H1 (cell line): ENCODE data around the gene OMA1. TPM values are rescaled to one million over a fixed set of nuclear protein-coding genes. Genes with fewer than 3 reads are reported as not detected.
A peak's percentile ranks its signal among the peaks of the same experiment; 100 is the strongest.

Source experiments
- CTCF ChIA-PET: fragments of 300-600 bp; sonication (Branson Sonifier 250); formaldehyde crosslinking; loops from one replicate; lab custom pipeline; 2021; ENCODE audit not compliant: partially characterized antibody; lab: Charles Lee
- POLR2A ChIA-PET: fragments of 300-600 bp; sonication (Branson Sonifier 250); formaldehyde crosslinking; loops from one replicate; lab custom pipeline; 2021; ENCODE audit warnings: inconsistent platforms; ENCODE audit not compliant: partially characterized antibody; lab: Charles Lee
- DNase-seq, 2 experiments: peaks; one replicate each; pipeline versions ENCODE4 v3.0.0 to v3.0.0-alpha.2; 2010 to 2022; ENCODE audit warnings: low spot score in 2 of 2, low read depth in 1 of 2, mixed read lengths in 1 of 2
- FAIRE-seq: peaks from 2 replicates; lab custom pipeline; 2011; peaks lifted over from hg19 to GRCh38; lab: Jason Lieb, UNC
- H2AFZ ChIP-seq: 2 replicates; pipeline ENCODE4 v1.8.1; 2012; ENCODE audit warnings: low read length, inconsistent platforms
- H2AK5ac ChIP-seq: 2 replicates; pipeline ENCODE4 v1.6.1; 2013; ENCODE audit warnings: low read depth, low read length
- H2BK120ac ChIP-seq: replicated peaks from 2 replicates; pipeline ENCODE3; 2013; ENCODE audit warnings: low read depth, low read length, inconsistent platforms
- H2BK12ac ChIP-seq: 2 replicates; pipeline ENCODE4 v1.6.1; 2013; ENCODE audit warnings: low read depth, low read length
- H2BK15ac ChIP-seq: 2 replicates; pipeline ENCODE4 v1.6.1; 2013; ENCODE audit warnings: low read length
- H2BK20ac ChIP-seq: 2 replicates; pipeline ENCODE4 v1.6.1; 2013; ENCODE audit warnings: low read length
- H2BK5ac ChIP-seq: 2 replicates; pipeline ENCODE4 v1.6.1; 2013; ENCODE audit warnings: low read depth, low read length
- H3K14ac ChIP-seq: 2 replicates; pipeline ENCODE4 v1.6.1; 2013; ENCODE audit warnings: inconsistent platforms; ENCODE audit not compliant: insufficient read length
- H3K18ac ChIP-seq: 2 replicates; pipeline ENCODE4 v1.6.1; 2013; ENCODE audit warnings: low read length; ENCODE audit errors: extremely low read depth
- H3K23ac ChIP-seq: 2 replicates; pipeline ENCODE4 v1.6.1; 2013; ENCODE audit warnings: inconsistent platforms; ENCODE audit not compliant: insufficient read length
- H3K23me2 ChIP-seq: 2 replicates; pipeline ENCODE4 v1.6.1; 2013; ENCODE audit warnings: low read depth, low read length
- H3K27ac ChIP-seq: 2 replicates; pipeline ENCODE4 v1.6.1; 2011; ENCODE audit warnings: low read depth, low read length, inconsistent platforms
- H3K27me3 ChIP-seq, 4 experiments: replicated peaks in 1 of 4; 1 replicate in 1 of 4; 2 replicates in 3 of 4; pipeline versions ENCODE4 v1.6.1 to v1.8.1; 2011 to 2013; ENCODE audit warnings: low read length in 3 of 4, mild to moderate bottlenecking in 3 of 4, inconsistent platforms in 2 of 4, mixed read lengths in 2 of 4, moderate library complexity in 1 of 4; ENCODE audit not compliant: control insufficient read depth in 3 of 4, insufficient read depth in 3 of 4; ENCODE audit errors: extremely low read depth in 1 of 4
- H3K36me3 ChIP-seq, 4 experiments: 2 replicates each; pipeline versions ENCODE4 v1.6.1 to v1.8.1; 2011 to 2013; ENCODE audit warnings: mild to moderate bottlenecking in 4 of 4, low read length in 3 of 4, moderate library complexity in 2 of 4, control low read depth in 1 of 4, inconsistent platforms in 1 of 4; ENCODE audit not compliant: insufficient read depth in 4 of 4, control insufficient read depth in 2 of 4
- H3K4ac ChIP-seq: replicated peaks from 2 replicates; pipeline ENCODE3; 2013; ENCODE audit warnings: low read length, low read depth, mixed read lengths, inconsistent platforms; ENCODE audit not compliant: insufficient read length
- H3K4me1 ChIP-seq, 4 experiments: replicated peaks in 1 of 4; 1 replicate in 1 of 4; 2 replicates in 3 of 4; pipeline versions ENCODE4 v1.6.1 to v1.8.1; 2011 to 2013; ENCODE audit warnings: low read length in 3 of 4, inconsistent platforms in 2 of 4, mixed read lengths in 1 of 4; ENCODE audit not compliant: insufficient read depth in 4 of 4, control insufficient read depth in 3 of 4
- H3K4me2 ChIP-seq, 2 experiments: 2 replicates each; pipeline versions ENCODE4 v1.6.1 to v1.8.1; 2011 to 2013; ENCODE audit warnings: low read depth in 2 of 2, low read length in 2 of 2, control low read depth in 1 of 2, inconsistent platforms in 1 of 2, mild to moderate bottlenecking in 1 of 2; ENCODE audit not compliant: insufficient read depth in 1 of 2
- H3K4me3 ChIP-seq, 4 experiments: fragments of 200-600, 300-600 bp in 1 of 4; sonication (generic), shearing (Covaris generic), sonication (Bioruptor Twin) in 1 of 4; 2 replicates each; pipeline versions ENCODE4 v1.5.1 to v1.8.1; 2011 to 2016; ENCODE audit warnings: low read length in 4 of 4, low read depth in 3 of 4, control low read depth in 2 of 4, inconsistent platforms in 2 of 4, mild to moderate bottlenecking in 2 of 4, mixed read lengths in 1 of 4, moderate library complexity in 1 of 4; ENCODE audit not compliant: insufficient read depth in 2 of 4; ENCODE audit errors: extremely low read depth in 1 of 4
- H3K56ac ChIP-seq: replicated peaks from 2 replicates; pipeline ENCODE3; 2013; ENCODE audit warnings: low read depth, mild to moderate bottlenecking, mixed read lengths, low read length, inconsistent platforms; ENCODE audit not compliant: insufficient read length
- H3K79me1 ChIP-seq: 2 replicates; pipeline ENCODE4 v1.6.1; 2013; ENCODE audit warnings: low read depth, low read length, control low read depth
- H3K79me2 ChIP-seq, 2 experiments: 2 replicates each; pipeline versions ENCODE4 v1.6.1 to v1.8.1; 2012 to 2013; ENCODE audit warnings: low read length in 2 of 2, mild to moderate bottlenecking in 2 of 2, inconsistent platforms in 1 of 2; ENCODE audit not compliant: insufficient read depth in 2 of 2, control insufficient read depth in 1 of 2
- H3K9ac ChIP-seq, 4 experiments: replicated peaks in 1 of 4; 1 replicate in 1 of 4; 2 replicates in 3 of 4; pipeline versions ENCODE4 v1.6.1 to v1.8.1; 2011 to 2013; ENCODE audit warnings: low read depth in 3 of 4, low read length in 3 of 4, control low read depth in 2 of 4, mild to moderate bottlenecking in 2 of 4, moderate library complexity in 2 of 4, inconsistent platforms in 1 of 4; ENCODE audit errors: extremely low read depth in 1 of 4
- H3K9me3 ChIP-seq, 2 experiments: 2 replicates each; pipeline versions ENCODE4 v1.6.1 to v1.8.1; 2012 to 2013; ENCODE audit warnings: mild to moderate bottlenecking in 2 of 2, moderate library complexity in 2 of 2, control low read depth in 1 of 2, inconsistent platforms in 1 of 2, low read depth in 1 of 2, low read length in 1 of 2, mixed read lengths in 1 of 2; ENCODE audit not compliant: insufficient read depth in 2 of 2
- H4K20me1 ChIP-seq, 2 experiments: replicated peaks in 1 of 2; 2 replicates each; pipeline versions ENCODE3 to v1.8.1; 2011 to 2013; ENCODE audit warnings: inconsistent platforms in 2 of 2, low read length in 2 of 2, mild to moderate bottlenecking in 1 of 2; ENCODE audit not compliant: insufficient read depth in 2 of 2, control insufficient read depth in 1 of 2
- H4K5ac ChIP-seq: 2 replicates; pipeline ENCODE4 v1.6.1; 2013; ENCODE audit warnings: low read length, low read depth, mixed read lengths, inconsistent platforms; ENCODE audit not compliant: insufficient read length
- H4K8ac ChIP-seq: 2 replicates; pipeline ENCODE4 v1.8.0; 2013; ENCODE audit warnings: mild to moderate bottlenecking, moderate library complexity, low read length, inconsistent platforms; ENCODE audit not compliant: insufficient read depth; ENCODE audit errors: extremely low read depth
- H4K91ac ChIP-seq: replicated peaks from 2 replicates; pipeline ENCODE3; 2013; ENCODE audit warnings: low read length, mixed read lengths, inconsistent platforms; ENCODE audit not compliant: insufficient read length
- CEBPB ChIP-seq: IDR thresholded peaks from 2 replicates; pipeline ENCODE4 v1.6.1; 2012; ENCODE audit warnings: low read depth, low read length
- E2F6 ChIP-seq: IDR thresholded peaks from 2 replicates; pipeline ENCODE4 v1.6.1; 2012; ENCODE audit warnings: inconsistent platforms
- EGR1 ChIP-seq: IDR thresholded peaks from 2 replicates; pipeline ENCODE4 v1.6.1; 2011; ENCODE audit warnings: low read depth, low read length, borderline replicate concordance
- EZH2 ChIP-seq: fragments of 200-600 bp; sonication (generic); IDR thresholded peaks from 2 replicates; pipeline ENCODE4 v1.7.1; 2012; ENCODE audit warnings: low read depth, mild to moderate bottlenecking, moderate library complexity, low read length, inconsistent platforms; ENCODE audit not compliant: severe bottlenecking
- HDAC2 ChIP-seq, 2 experiments: fragments of 300-600 bp in 1 of 2; sonication (generic) in 1 of 2; IDR thresholded peaks; 2 replicates each; pipeline ENCODE4 v1.6.1; 2011 to 2012; ENCODE audit warnings: low read depth in 2 of 2, low read length in 2 of 2, mild to moderate bottlenecking in 2 of 2, moderate library complexity in 2 of 2, borderline replicate concordance in 1 of 2, inconsistent platforms in 1 of 2
- JUND ChIP-seq: IDR thresholded peaks from 2 replicates; pipeline ENCODE4 v1.6.1; 2011; ENCODE audit warnings: mild to moderate bottlenecking, improper control_type of control experiment, low read length
- MAFK ChIP-seq: IDR thresholded peaks from 2 replicates; pipeline ENCODE4 v1.6.1; 2012; ENCODE audit warnings: low read depth, mild to moderate bottlenecking, improper control_type of control experiment, low read length
- SUZ12 ChIP-seq: fragments of 200-600 bp; sonication (generic); IDR thresholded peaks from 2 replicates; pipeline ENCODE4 v1.6.1; 2012; ENCODE audit warnings: mild to moderate bottlenecking, inconsistent platforms, low read length, moderate library complexity, mixed read lengths
- USF2 ChIP-seq: IDR thresholded peaks from 2 replicates; pipeline ENCODE4 v1.6.1; 2011; ENCODE audit warnings: low read length, improper control_type of control experiment
- WGBS, 2 experiments: shearing (Covaris generic) in 1 of 2; methylation state at CpG; one replicate each; pipeline versions ENCODE4 v1.1.6 to v1.1.7; 2013 to 2015; ENCODE audit warnings: low lambda C conversion rate in 2 of 2, mixed read lengths in 2 of 2, inconsistent platforms in 1 of 2, low coverage in 1 of 2, missing lambda C conversion rate in 1 of 2; ENCODE audit not compliant: insufficient replicate concordance in 2 of 2, insufficient coverage in 1 of 2, insufficient read length in 1 of 2; ENCODE audit errors: extremely low coverage in 1 of 2, missing lambda C conversion rate in 1 of 2; 5-methylcytosine and 5-hydroxymethylcytosine counted together
- polyA plus RNA-seq, 7 experiments: library from polyadenylated mRNA; depleted of rRNA in 3 of 7; stranded (reverse) in 5 of 7; unstranded in 2 of 7; fragments of >200 nt in 5 of 7; fragments of 200-250 nt in 2 of 7; gene quantifications; 1 replicate in 5 of 7; 2 replicates in 1 of 7; 4 replicates in 1 of 7; pipeline versions ENCODE4 v1.2.1 to v1.2.3, GENCODE V29; 2011 to 2013; ENCODE audit warnings: missing spikeins in 2 of 7, mixed read lengths in 2 of 7
- total RNA-seq: library from RNA; stranded (reverse); fragmentation: NEBNext Ultra II Directional; extraction: Animal tissue kit (Norgen Biotek cat#: 25700); gene quantifications from 2 replicates; pipeline ENCODE4 v1.2.1, GENCODE V29; 2021

Gene OMA1
- total and polyA plus RNA-seq, 2 of the 8 experiments (the other 6 are each of a cell fraction or from before 2014, with no cell fraction given) = 7.7 to 11.7 TPM

- H3K79me1 ChIP-seq = no peaks in the 10 kb centered on the region
- H3K4me2 ChIP-seq = peak overlapping the region; percentile 51 to 59
- H3K56ac ChIP-seq = no peak overlapping the region
- no peaks in the 10 kb centered on the region for H4K20me1 ChIP-seq
- no peak overlapping the region for H3K4ac ChIP-seq
- no peak overlapping the region for H3K14ac ChIP-seq
- H3K36me3 ChIP-seq = peaks cover 0 to 6% (median 0%) of the 10 kb centered on the region in 4 experiments; a peak in 1 of 8 replicates
- peaks cover 10 to 33% (median 25%) of the 10 kb centered on the region in 4 experiments for H3K27me3 ChIP-seq
- POLR2A ChIA-PET = interaction anchor here (0.6 to 1.7 kb wide), 8 partner anchors 9 to 1064 kb away, joined by 3 to 6 read pairs (median 4); no protein-coding TSS in a partner anchor
- H3K9me3 ChIP-seq = peaks cover 0 to 8% of the 10 kb centered on the region in 2 experiments; a peak in 2 of 4 replicates
- no peak overlapping the region for H3K27ac ChIP-seq
- H3K9ac ChIP-seq = no peak overlapping the region
- no peak for DNase-seq
- no peak overlapping the region for H2BK5ac ChIP-seq
- no peak overlapping the region for H3K23ac ChIP-seq
- FAIRE-seq = no peak
- H2AFZ ChIP-seq = peak overlapping the region; percentile 47; the same call in 1 of the 2 replicates
- no peak overlapping the region for H2BK20ac ChIP-seq
- H3K79me2 ChIP-seq = no peaks in the 10 kb centered on the region
- H4K8ac ChIP-seq = no peak overlapping the region
- peak overlapping the region; percentile 84; the same call in 1 of the 2 replicates for H2BK12ac ChIP-seq
- WGBS, 2 experiments = 32% methylated on average over 3 of the region's 3 CpGs; no CpG with 5 or more reads in 1 of the 2 experiments
- H4K91ac ChIP-seq = no peak overlapping the region
- peaks cover 4% of the 10 kb centered on the region; the same call in 1 of the 2 replicates for H3K23me2 ChIP-seq
- no peak overlapping the region for H2BK120ac ChIP-seq
- H4K5ac ChIP-seq = no peak overlapping the region
- peaks cover 0 to 5% (median 1%) of the 10 kb centered on the region in 4 experiments; a peak in 3 of 7 replicates for H3K4me1 ChIP-seq
- CTCF ChIA-PET = interaction anchor here (0.6 to 1.5 kb wide), 3 partner anchors 13 to 372 kb away, joined by 3 to 4 read pairs (median 4); no protein-coding TSS in a partner anchor
- no peak for TF ChIP-seq USF2
- no peak for TF ChIP-seq EZH2
- no peak for TF ChIP-seq JUND
- no peak for TF ChIP-seq E2F6
- TF ChIP-seq EGR1 = no peak
- no peak for TF ChIP-seq SUZ12
- no peak for TF ChIP-seq CEBPB
- no peak for TF ChIP-seq MAFK
- no peak for TF ChIP-seq HDAC2 (IDR thresholded peaks at IDR 0.05; ENCODE audit: borderline replicate concordance in 1 of 2, low read depth in 2 of 2, low read length in 2 of 2)
- no peak overlapping the region for H3K18ac ChIP-seq
- no peak overlapping the region for H2AK5ac ChIP-seq
- peak overlapping the region; percentile 3 to 56 (median 14); a peak in 6 of 8 replicates for H3K4me3 ChIP-seq
- no peak overlapping the region; the same call in 1 of the 2 replicates for H2BK15ac ChIP-seq
These were observed 31.1 kb upstream of the OMA1 start for GRCh38 chr1:58577654-58578030.
